Dendritic cell treated with granulocyte-macrophage colony-stimulating factor and Interleukin-4, amounts not matched to agents 40 ng/mL and 50 ng/mL, for 4 days (primary cell): Measurements from ENCODE around the gene ALS2CL.
"Not testable (repeated sequence)": the region's sequence is repeated elsewhere in the genome, so short reads cannot be mapped to it uniquely, and the experiment has no call there.

ENCODE experiments used
- H3K27ac Mint-ChIP-seq: one replicate; pipeline ENCODE4 v1.8.0; 2022; ENCODE audit warnings: mild to moderate bottlenecking, mixed read lengths
- H3K27me3 Mint-ChIP-seq: one replicate; pipeline ENCODE4 v1.8.0; 2022; ENCODE audit warnings: mild to moderate bottlenecking, mixed read lengths
- H3K36me3 Mint-ChIP-seq: one replicate; pipeline ENCODE4 v1.8.0; 2022; ENCODE audit warnings: low read depth, mixed read lengths
- H3K4me1 Mint-ChIP-seq: one replicate; pipeline ENCODE4 v1.8.0; 2022; ENCODE audit warnings: low read depth, mixed read lengths
- H3K4me3 Mint-ChIP-seq: one replicate; pipeline ENCODE4 v1.8.0; 2022; ENCODE audit warnings: mild to moderate bottlenecking, moderate library complexity, mixed read lengths
- H3K9me3 Mint-ChIP-seq: one replicate; pipeline ENCODE4 v1.8.0; 2022; ENCODE audit warnings: mixed read lengths
- intact Hi-C: fragments of 100-400 bp; cut with micrococcal nuclease; formaldehyde crosslinking; loops from one replicate; pipeline ENCODE4 v1.15.0; 2022

ALS2CL gene

GRCh38 chr3:46693038-46693891, at the start of gene ALS2CL:
Gene ALS2CL (minus strand): TSS chr3:46693679. CDS start chr3:46689440, 4,239 bp downstream.
- no peaks in the 10 kb centered on the region for H3K9me3 Mint-ChIP-seq
- peaks cover 48% of the 10 kb centered on the region for H3K4me1 Mint-ChIP-seq
- peak within 1 kb of the TSS; percentile 58 for H3K27ac Mint-ChIP-seq
- intact Hi-C loops, result no loop called here
- peak within 1 kb of the TSS; percentile 73 for H3K4me3 Mint-ChIP-seq
- no peaks in the 10 kb centered on the region for H3K36me3 Mint-ChIP-seq
- peaks cover 68% of the 10 kb centered on the region for H3K27me3 Mint-ChIP-seq

- Mint-ChIP-seq H3K27ac (no peak overlapping the region), H3K4me3 (no peak overlapping the region), H3K9me3 (no peaks in the 10 kb centered on the region), H3K27me3 (peaks cover 2% of the 10 kb centered on the region), H3K36me3 (no peaks in the 10 kb centered on the region), H3K4me1 (no peaks in the 10 kb centered on the region)
- intact Hi-C loops, result no loop called here
Observed at GRCh38 chr3:46742992-46743585, 49.6 kb upstream of the ALS2CL start.

GRCh38 chr3:46739565-46739964, 46.1 kb upstream of the ALS2CL start:
- intact Hi-C loops, H3K9me3 Mint-ChIP-seq, H3K27me3 Mint-ChIP-seq, H3K4me3 Mint-ChIP-seq, H3K27ac Mint-ChIP-seq, H3K4me1 Mint-ChIP-seq, H3K36me3 Mint-ChIP-seq: not testable (repeated sequence)

DNA sequence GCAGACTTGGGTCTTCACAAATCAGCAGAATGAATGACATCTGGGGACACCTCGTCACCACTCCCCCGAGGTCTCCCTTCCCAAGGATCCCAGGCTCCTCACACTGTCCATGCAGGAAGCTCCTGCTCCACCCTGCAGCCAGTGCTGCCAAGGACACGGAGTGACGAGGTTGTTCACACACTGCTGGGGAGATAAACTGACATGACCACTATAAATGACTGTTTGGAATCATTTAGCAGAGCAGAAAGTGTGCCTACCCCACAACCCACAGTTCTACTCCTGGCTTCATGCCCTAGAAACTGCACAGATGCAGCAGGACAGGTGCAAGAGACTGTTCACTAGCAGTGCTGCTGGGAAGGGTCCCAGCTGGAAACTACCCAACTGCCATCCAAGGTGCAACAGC, 43.9 kb upstream of the ALS2CL start:
- Mint-ChIP-seq H3K27me3 (peaks cover 8% of the 10 kb centered on the region), H3K36me3 (no peaks in the 10 kb centered on the region), H3K4me1 (no peaks in the 10 kb centered on the region), H3K27ac (no peak overlapping the region), H3K4me3 (no peak overlapping the region), H3K9me3 (no peaks in the 10 kb centered on the region)
- intact Hi-C loops, result no loop called here

DNA sequence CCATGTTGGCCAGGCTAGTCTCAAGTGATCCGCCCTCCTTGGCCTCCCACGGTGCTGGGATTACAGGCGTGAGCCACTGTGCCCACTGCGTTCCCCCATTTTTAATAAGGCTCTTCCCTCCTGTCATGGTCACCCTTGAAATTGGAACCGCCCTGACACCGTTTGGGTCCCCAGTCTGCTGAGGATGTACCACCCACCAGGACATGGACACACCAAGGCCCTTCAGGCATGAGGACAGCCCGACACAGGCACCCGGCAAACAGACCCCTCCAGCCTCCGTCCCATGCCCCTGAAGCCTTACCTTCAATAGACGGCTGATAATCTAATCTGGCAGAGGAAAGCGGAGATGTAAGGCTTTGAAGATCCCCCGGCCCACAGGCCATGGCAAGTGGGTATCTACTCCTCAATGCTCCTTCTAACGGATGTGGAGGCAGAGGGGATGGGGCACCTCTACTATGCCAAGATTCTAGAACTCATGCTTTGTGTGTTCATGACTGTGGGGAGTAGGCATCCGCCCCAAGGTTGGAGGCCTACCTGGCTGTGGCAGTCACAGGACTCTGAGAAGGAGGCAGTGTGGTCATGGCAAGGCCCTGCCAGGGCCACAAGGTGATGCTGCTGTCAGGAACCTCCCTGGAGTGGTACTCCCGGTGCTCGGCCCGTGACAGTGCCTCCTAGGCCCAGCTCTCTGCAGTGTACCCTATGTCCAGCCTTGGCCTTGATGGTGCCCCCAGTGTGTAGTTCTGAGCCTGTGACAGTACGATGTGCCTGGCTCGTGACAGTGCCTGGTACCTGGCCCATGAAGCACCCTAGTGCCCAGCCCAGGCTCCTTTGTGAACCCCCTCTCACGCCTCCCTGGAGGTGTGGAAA, 42.8 kb upstream of the ALS2CL start:
- H3K9me3 Mint-ChIP-seq, result no peaks in the 10 kb centered on the region
- H3K4me3 Mint-ChIP-seq, result no peak overlapping the region
- H3K36me3 Mint-ChIP-seq, result no peaks in the 10 kb centered on the region
- H3K27me3 Mint-ChIP-seq, result peaks cover 9% of the 10 kb centered on the region
- no peaks in the 10 kb centered on the region for H3K4me1 Mint-ChIP-seq
- H3K27ac Mint-ChIP-seq, result no peak overlapping the region
- intact Hi-C loops, result no loop called here

GRCh38 chr3:46734773-46735172, 41.3 kb upstream of the ALS2CL start:
- Mint-ChIP-seq H3K9me3 (no peaks in the 10 kb centered on the region), H3K27me3 (peaks cover 13% of the 10 kb centered on the region), H3K36me3 (no peaks in the 10 kb centered on the region), H3K4me1 (no peaks in the 10 kb centered on the region), H3K4me3 (no peak overlapping the region), H3K27ac (no peak overlapping the region)
- intact Hi-C loops, result no loop called here

DNA sequence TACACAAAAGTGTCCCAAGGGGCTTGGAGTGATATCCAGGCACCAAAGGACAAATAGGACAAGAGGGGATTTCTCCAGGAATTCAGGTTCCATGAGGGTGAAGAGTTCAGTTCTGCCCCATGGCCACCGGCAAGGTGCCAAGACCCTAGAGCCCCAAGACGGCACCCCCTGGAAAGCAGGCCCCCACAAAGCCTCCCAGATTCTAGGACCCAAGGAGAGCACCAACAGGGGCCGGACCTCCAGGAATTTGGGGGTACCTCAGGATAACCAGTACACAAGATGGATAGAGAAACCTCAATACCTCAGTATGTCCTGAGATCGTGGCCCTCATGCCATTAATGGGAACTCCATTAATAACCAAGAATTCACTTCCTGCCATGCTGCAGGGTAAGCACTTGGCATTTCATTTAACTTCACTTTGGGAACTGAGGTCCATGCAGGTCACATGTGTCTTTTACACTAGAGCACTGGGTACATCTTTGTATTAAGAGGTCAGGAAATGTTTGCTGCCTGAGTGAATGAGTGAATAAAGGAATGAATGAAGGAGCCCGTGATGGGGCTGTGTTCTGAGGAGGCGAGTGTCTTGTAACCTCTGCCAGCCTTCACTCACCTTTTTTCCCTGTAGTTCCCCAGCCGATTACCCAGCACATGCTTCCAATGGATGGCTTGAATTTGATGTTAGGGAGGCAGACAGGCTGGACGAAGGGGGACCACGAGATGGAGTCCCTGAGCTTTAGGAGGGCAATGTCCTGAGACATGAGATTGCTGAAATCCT, 39.7 kb upstream of the ALS2CL start:
- Mint-ChIP-seq H3K36me3 (no peaks in the 10 kb centered on the region), H3K9me3 (no peaks in the 10 kb centered on the region), H3K4me3 (no peak overlapping the region)

DNA sequence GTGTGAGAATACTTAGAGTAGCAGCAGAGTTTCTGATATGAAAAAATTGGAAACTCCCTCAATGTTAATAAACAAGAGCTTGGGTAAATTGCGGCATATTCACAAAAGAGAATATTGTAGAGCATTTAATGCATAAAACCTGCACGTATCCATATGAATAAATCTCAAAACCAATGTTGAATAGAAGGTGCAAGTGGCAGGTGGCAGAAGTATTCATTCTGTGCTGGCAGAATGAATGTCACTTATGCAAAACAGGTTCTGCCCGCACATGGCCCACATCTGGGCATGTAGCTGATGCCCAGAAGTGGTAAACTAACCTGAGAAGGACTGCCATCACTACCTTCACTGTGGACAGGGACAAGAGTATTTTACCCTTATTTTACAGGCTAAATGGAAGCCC, 38.3 kb upstream of the ALS2CL start:
- Mint-ChIP-seq H3K36me3 (no peaks in the 10 kb centered on the region), H3K27ac (no peak overlapping the region), H3K4me3 (no peak overlapping the region), H3K4me1 (no peaks in the 10 kb centered on the region), H3K9me3 (no peaks in the 10 kb centered on the region), H3K27me3 (peaks cover 18% of the 10 kb centered on the region)
- intact Hi-C loops, result no loop called here

More for the DNA sequence above, 39.7 kb upstream of the ALS2CL start:
- H3K27me3 Mint-ChIP-seq, result peaks cover 17% of the 10 kb centered on the region
- intact Hi-C loops, result no loop called here
- no peaks in the 10 kb centered on the region for H3K4me1 Mint-ChIP-seq
- H3K27ac Mint-ChIP-seq, result no peak overlapping the region

GRCh38 chr3:46730819-46731218, 37.3 kb upstream of the ALS2CL start:
- H3K27ac Mint-ChIP-seq, result no peak overlapping the region
- peaks cover 24% of the 10 kb centered on the region for H3K27me3 Mint-ChIP-seq
- no peaks in the 10 kb centered on the region for H3K9me3 Mint-ChIP-seq
- H3K4me3 Mint-ChIP-seq, result no peak overlapping the region
- intact Hi-C loops, result no loop called here
- no peaks in the 10 kb centered on the region for H3K4me1 Mint-ChIP-seq
- H3K36me3 Mint-ChIP-seq, result no peaks in the 10 kb centered on the region

GRCh38 chr3:46729038-46729437, 35.6 kb upstream of the ALS2CL start:
- Mint-ChIP-seq H3K4me1 (no peaks in the 10 kb centered on the region), H3K36me3 (no peaks in the 10 kb centered on the region), H3K9me3 (no peaks in the 10 kb centered on the region), H3K27me3 (peaks cover 27% of the 10 kb centered on the region), H3K27ac (no peak overlapping the region), H3K4me3 (no peak overlapping the region)
- intact Hi-C loops, result no loop called here

DNA sequence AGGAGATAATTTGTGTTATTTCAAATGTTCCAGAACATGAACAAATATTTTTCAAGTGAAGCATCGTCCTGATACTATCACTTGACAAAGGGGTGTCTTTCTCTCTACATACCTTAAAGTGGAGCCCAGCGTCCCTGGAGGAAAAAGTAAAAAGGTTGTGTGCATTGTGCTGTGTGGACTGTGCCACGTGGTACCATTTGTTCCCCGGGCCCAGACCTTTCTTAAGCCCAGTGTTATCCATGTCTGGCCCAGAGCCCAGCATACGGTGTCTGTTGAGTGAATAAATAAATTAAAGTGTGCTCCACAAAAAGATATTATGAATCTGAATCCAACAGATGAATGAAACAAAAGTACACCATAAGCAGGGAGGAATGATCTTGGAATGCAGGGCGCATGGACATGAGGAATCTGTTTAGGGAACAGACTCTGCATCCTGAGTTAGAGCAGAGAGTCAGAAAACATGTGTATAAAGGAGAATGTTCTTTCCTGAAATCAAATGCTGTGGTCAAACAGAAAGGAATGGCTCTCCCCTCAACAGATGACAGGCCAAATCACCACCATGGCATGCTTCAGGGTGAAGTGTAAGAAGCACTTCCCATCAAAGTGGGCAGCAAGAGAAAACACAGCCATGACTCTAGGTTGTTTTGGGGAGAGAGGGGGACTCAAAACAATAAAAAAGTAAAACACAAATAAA, 32.3 kb upstream of the ALS2CL start:
- Mint-ChIP-seq H3K27ac (no peak overlapping the region), H3K9me3 (no peaks in the 10 kb centered on the region), H3K4me1 (no peaks in the 10 kb centered on the region), H3K36me3 (no peaks in the 10 kb centered on the region), H3K4me3 (no peak overlapping the region), H3K27me3 (peaks cover 24% of the 10 kb centered on the region)
- intact Hi-C loops, result no loop called here

DNA sequence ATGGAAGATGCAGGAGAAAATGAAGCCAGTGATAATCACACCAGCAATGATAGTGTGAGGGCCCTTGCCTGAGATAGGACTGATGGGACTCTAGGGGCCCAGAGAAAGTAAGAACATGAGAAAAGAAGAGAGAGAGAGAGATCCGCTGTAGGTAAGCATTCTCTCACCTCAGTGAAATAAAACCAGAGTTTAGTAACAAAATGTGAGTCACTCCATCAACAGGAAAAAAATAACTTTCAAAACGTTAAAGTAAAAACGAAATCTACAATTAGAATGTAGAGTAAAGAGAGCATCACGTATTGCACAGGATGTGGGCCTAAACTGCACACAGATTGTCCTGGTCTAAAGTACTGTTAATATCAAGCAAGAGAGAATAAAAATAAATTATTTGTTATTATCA, 30.9 kb upstream of the ALS2CL start:
- no peaks in the 10 kb centered on the region for H3K4me1 Mint-ChIP-seq
- intact Hi-C loops, result no loop called here
- peaks cover 24% of the 10 kb centered on the region for H3K27me3 Mint-ChIP-seq
- H3K36me3 Mint-ChIP-seq, result no peaks in the 10 kb centered on the region
- no peaks in the 10 kb centered on the region for H3K9me3 Mint-ChIP-seq
- no peak overlapping the region for H3K27ac Mint-ChIP-seq
- H3K4me3 Mint-ChIP-seq, result no peak overlapping the region

GRCh38 chr3:46722443-46722842, 29.0 kb upstream of the ALS2CL start:
- Mint-ChIP-seq H3K9me3 (no peaks in the 10 kb centered on the region), H3K27me3 (peaks cover 25% of the 10 kb centered on the region), H3K36me3 (no peaks in the 10 kb centered on the region), H3K27ac (no peak overlapping the region), H3K4me3 (no peak overlapping the region), H3K4me1 (peaks cover 5% of the 10 kb centered on the region)
- intact Hi-C loops, result no loop called here
